Keratinocyte (primary cell): Measurements from ENCODE around the gene TBC1D2.

Experiments
- EZH2 ChIP-seq: IDR thresholded peaks from one replicate; pipeline ENCODE4 v1.6.1; 2012; ENCODE audit warnings: inconsistent platforms, mild to moderate bottlenecking, low read length, moderate library complexity
- TF ChIP-seq, protein P1 (sequence below), 3 experiments: IDR thresholded peaks in 1 of 3; conservative IDR thresholded peaks in 1 of 3; optimal IDR thresholded peaks in 1 of 3; 2 replicates in 2 of 3; 3 replicates in 1 of 3; pipeline versions ENCODE3 to v1.5.1; 2011; ENCODE audit warnings: low read length in 3 of 3, mild to moderate bottlenecking in 3 of 3, moderate library complexity in 2 of 3, control low read depth in 1 of 3, inconsistent platforms in 1 of 3; ENCODE audit not compliant: insufficient read depth in 2 of 3; ENCODE audit errors: extremely low read depth in 1 of 3

DNA sequence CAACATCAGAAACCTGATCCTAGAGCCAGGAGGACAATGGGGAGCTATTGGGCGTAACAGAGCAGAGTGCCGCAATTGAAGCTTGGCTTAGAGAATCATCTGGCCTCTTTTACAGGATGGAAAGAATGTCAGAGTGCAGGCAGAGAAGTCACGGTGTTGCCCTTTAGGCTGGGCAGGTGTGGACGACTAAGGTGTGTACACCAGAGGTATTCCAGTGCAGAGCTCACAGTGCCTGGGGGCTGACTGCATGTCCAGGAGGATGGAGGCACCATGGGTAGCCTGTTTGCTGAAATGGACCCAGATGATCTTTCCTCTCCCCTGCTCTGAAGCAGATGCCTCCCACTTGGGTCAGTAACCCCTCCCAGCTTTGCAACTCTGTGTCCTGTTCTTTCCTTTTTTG lies 48.9 kb upstream of the TBC1D2 start:
- TF ChIP-seq, protein P1, sequence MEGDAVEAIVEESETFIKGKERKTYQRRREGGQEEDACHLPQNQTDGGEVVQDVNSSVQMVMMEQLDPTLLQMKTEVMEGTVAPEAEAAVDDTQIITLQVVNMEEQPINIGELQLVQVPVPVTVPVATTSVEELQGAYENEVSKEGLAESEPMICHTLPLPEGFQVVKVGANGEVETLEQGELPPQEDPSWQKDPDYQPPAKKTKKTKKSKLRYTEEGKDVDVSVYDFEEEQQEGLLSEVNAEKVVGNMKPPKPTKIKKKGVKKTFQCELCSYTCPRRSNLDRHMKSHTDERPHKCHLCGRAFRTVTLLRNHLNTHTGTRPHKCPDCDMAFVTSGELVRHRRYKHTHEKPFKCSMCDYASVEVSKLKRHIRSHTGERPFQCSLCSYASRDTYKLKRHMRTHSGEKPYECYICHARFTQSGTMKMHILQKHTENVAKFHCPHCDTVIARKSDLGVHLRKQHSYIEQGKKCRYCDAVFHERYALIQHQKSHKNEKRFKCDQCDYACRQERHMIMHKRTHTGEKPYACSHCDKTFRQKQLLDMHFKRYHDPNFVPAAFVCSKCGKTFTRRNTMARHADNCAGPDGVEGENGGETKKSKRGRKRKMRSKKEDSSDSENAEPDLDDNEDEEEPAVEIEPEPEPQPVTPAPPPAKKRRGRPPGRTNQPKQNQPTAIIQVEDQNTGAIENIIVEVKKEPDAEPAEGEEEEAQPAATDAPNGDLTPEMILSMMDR (optimal IDR thresholded peaks at IDR 0.05 in 1 of 3, IDR thresholded peaks at IDR 0.05 in 1 of 3, conservative IDR thresholded peaks at IDR 0.05 in 1 of 3; ENCODE audit: extremely low read depth in 1 of 3, insufficient read depth in 2 of 3, low read length in 3 of 3): no peak
- TF ChIP-seq EZH2: no peak
